Heart left ventricle (tissue), 13 donors: ENCODE results near the gene TPX2.

ENCODE experiments used
- POLR2A ChIP-seq, 2 donors: fragments of 450-650 bp; IDR thresholded peaks; one replicate each; pipeline ENCODE4 v1.6.1; 2017; ENCODE audit warnings: antibody characterized with exemption in 2 of 2, mild to moderate bottlenecking in 2 of 2, moderate library complexity in 2 of 2
- TF ChIP-seq, protein P1 (sequence below), 12 donors: fragments of 200-600 bp; sonication (generic) in 4 of 12; IDR thresholded peaks; one replicate each; pipeline versions ENCODE4 v1.5.0 to v1.8.0; 2018 to 2022; ENCODE audit warnings: antibody characterized with exemption in 12 of 12, mild to moderate bottlenecking in 5 of 12
- donor health status: ischemic (EF 13 %, LVEDD 7.1; RV severe dilation, severe dysfunction).
- donor health status: DM: no; HTN: yes; CAD: no.
- donor health status: DM: no; HTN: no; CAD: no.
- donor health status: ischemic (EF 25% LVEDD 6.9; RV normal size, moderate dysfunction).
- donor health status: ischemic (EF 25% LVEDD 5.7; RV mildly dilated, moderate dysfunction).
- donor health status: ischemic (EF 35%, LVEDD 5.7; RV mildly dilated, moderate dysfunction).
- donor health status: nonischemic (EF 11% LVEDD 7.7; RV severe dilation, severe dysfunction).
- donor health status: DM: yes; HTN: yes; CAD: no.
- donor health status: PGD.
- donor health status: ischemic (EF 29% LVEDD 5.4; RV normal size, mild dysfunction).
- donor health status: nonischemic (EF 23%, LVEDD 6.1; RV moderate dilation, normal function).

DNA sequence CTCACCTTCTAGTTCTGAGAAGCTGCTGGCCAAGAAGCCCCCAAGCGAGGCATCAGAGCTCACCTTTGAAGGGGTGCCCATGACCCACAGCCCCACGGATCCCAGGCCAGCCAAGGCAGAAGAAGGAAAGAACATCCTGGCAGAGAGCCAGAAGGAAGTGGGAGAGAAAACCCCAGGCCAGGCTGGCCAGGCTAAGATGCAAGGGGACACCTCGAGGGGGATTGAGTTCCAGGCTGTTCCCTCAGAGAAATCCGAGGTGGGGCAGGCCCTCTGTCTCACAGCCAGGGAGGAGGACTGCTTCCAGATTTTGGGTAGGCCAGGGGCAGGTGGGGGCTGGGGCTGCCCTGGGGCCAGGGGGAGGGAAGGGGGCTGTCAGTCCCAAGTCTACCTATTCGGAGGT lies 82.3 kb downstream of the TPX2 start:
- TF ChIP-seq, protein P1, sequence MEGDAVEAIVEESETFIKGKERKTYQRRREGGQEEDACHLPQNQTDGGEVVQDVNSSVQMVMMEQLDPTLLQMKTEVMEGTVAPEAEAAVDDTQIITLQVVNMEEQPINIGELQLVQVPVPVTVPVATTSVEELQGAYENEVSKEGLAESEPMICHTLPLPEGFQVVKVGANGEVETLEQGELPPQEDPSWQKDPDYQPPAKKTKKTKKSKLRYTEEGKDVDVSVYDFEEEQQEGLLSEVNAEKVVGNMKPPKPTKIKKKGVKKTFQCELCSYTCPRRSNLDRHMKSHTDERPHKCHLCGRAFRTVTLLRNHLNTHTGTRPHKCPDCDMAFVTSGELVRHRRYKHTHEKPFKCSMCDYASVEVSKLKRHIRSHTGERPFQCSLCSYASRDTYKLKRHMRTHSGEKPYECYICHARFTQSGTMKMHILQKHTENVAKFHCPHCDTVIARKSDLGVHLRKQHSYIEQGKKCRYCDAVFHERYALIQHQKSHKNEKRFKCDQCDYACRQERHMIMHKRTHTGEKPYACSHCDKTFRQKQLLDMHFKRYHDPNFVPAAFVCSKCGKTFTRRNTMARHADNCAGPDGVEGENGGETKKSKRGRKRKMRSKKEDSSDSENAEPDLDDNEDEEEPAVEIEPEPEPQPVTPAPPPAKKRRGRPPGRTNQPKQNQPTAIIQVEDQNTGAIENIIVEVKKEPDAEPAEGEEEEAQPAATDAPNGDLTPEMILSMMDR (IDR thresholded peaks at IDR 0.05) = no peak
- TF ChIP-seq POLR2A (IDR thresholded peaks at IDR 0.05) = no peak
